PC-3 (cell line): ENCODE measurements around the gene ALDH5A1. TPM values are rescaled to one million over a fixed set of nuclear protein-coding genes. Genes with fewer than 3 reads are reported as not detected.
A peak's percentile ranks its signal among the peaks of the same experiment; 100 is the strongest.

Source experiments
- ATAC-seq: fragments of 200-7000 bp; cut with Tn5 transposase; 2 replicates; pipeline ENCODE4 v1.9.1; 2020; ENCODE audit warnings: mild to moderate bottlenecking, moderate library complexity
- BruUV-seq: library from RNA; stranded (reverse); fragments of 400-500 nt; replicated peaks from 2 replicates; lab custom pipeline; 2021; lab: Mats Ljungman, UMichigan
- CTCF ChIA-PET: fragments of 300-600 bp; sonication (Branson Sonifier 250); formaldehyde crosslinking; loops from one replicate; lab custom pipeline; 2022; ENCODE audit warnings: antibody characterized with exemption; lab: Charles Lee
- POLR2A ChIA-PET: fragments of 300-600 bp; sonication (Branson Sonifier 250); formaldehyde crosslinking; loops from one replicate; lab custom pipeline; 2022; ENCODE audit warnings: antibody characterized with exemption; ENCODE audit not compliant: unreplicated experiment; lab: Charles Lee
- DNase-seq: peaks from one replicate; pipeline ENCODE4 v3.0.0-alpha.2; 2015
- H2AFZ ChIP-seq: fragments of 300-600 bp; sonication (generic); 2 replicates; pipeline ENCODE4 v1.6.0; 2016; ENCODE audit warnings: antibody characterized with exemption, low read length
- H3F3A ChIP-seq: fragments of 300-600 bp; sonication (generic); one replicate; pipeline ENCODE4 v1.6.0; 2017; ENCODE audit warnings: antibody characterized with exemption, low read length, control low read depth, mild to moderate bottlenecking; ENCODE audit not compliant: unreplicated experiment
- H3K27ac ChIP-seq: fragments of 300-600 bp; sonication (generic); 2 replicates; pipeline ENCODE4 v1.5.1; 2016; ENCODE audit warnings: mild to moderate bottlenecking, low read length
- H3K27me3 ChIP-seq: fragments of 300-600 bp; sonication (generic); 2 replicates; pipeline ENCODE4 v1.6.1; 2016; ENCODE audit warnings: low read length, mixed read lengths
- H3K36me3 ChIP-seq: fragments of 300-600 bp; sonication (generic); 2 replicates; pipeline ENCODE4 v1.6.1; 2016; ENCODE audit warnings: low read depth, mixed run types, low read length, mixed read lengths
- H3K4me1 ChIP-seq: fragments of 300-600 bp; sonication (generic); 2 replicates; pipeline ENCODE4 v1.5.1; 2016; ENCODE audit warnings: low read length; ENCODE audit not compliant: insufficient read depth
- H3K4me2 ChIP-seq: fragments of 300-600 bp; sonication (generic); 2 replicates; pipeline ENCODE4 v1.6.0; 2016; ENCODE audit warnings: low read length
- H3K4me3 ChIP-seq: fragments of 300-600 bp; sonication (generic); 2 replicates; pipeline ENCODE4 v1.5.1; 2016; ENCODE audit warnings: mild to moderate bottlenecking, low read length, mixed read lengths
- H3K79me2 ChIP-seq: fragments of 300-600 bp; sonication (generic); 2 replicates; pipeline ENCODE4 v1.6.1; 2017; ENCODE audit warnings: low read length, mixed read lengths
- H3K9ac ChIP-seq: fragments of 300-600 bp; sonication (generic); 2 replicates; pipeline ENCODE4 v1.6.0; 2016; ENCODE audit warnings: mild to moderate bottlenecking, low read length
- H3K9me2 ChIP-seq: fragments of 300-600 bp; sonication (generic); replicated peaks from 2 replicates; pipeline ENCODE4 v1.6.1; 2016; ENCODE audit warnings: mixed run types, low read length, mixed read lengths
- H3K9me3 ChIP-seq: fragments of 300-600 bp; sonication (generic); 2 replicates; pipeline ENCODE4 v1.6.1; 2016; ENCODE audit warnings: low read length, mixed read lengths
- H4K20me1 ChIP-seq: fragments of 300-600 bp; sonication (generic); 2 replicates; pipeline ENCODE4 v1.6.1; 2016; ENCODE audit warnings: low read length, mixed read lengths
- EZH2 ChIP-seq: fragments of 300-600 bp; sonication (generic); IDR thresholded peaks from one replicate; pipeline ENCODE4 v1.6.1; 2017; ENCODE audit warnings: antibody characterized with exemption, mild to moderate bottlenecking, low read length; ENCODE audit not compliant: unreplicated experiment
- EZH2phosphoT487 ChIP-seq: fragments of 300-600 bp; sonication (generic); IDR thresholded peaks from 2 replicates; pipeline ENCODE4 v1.6.1; 2018; ENCODE audit warnings: mild to moderate bottlenecking, antibody characterized with exemption, low read length, borderline replicate concordance
- intact Hi-C: fragments of 100-400 bp; cut with micrococcal nuclease; formaldehyde crosslinking; loops from 2 replicates; pipeline ENCODE4 v1.9.0; 2023
- total RNA-seq: library from RNA; depleted of rRNA; stranded (reverse); fragments of >200 nt; gene quantifications from 2 replicates; pipeline ENCODE4 v1.2.3, GENCODE V29; 2014
- TF ChIP-seq, protein P1 (sequence below): fragments of 300-600 bp; sonication (generic); conservative IDR thresholded peaks from 2 replicates; pipeline ENCODE4 v1.5.1; 2017; ENCODE audit warnings: antibody characterized with exemption, low read depth, mild to moderate bottlenecking, low read length

Gene ALDH5A1
- total RNA-seq, 1 experiment from 2014 or later: 11.9 TPM

DNA sequence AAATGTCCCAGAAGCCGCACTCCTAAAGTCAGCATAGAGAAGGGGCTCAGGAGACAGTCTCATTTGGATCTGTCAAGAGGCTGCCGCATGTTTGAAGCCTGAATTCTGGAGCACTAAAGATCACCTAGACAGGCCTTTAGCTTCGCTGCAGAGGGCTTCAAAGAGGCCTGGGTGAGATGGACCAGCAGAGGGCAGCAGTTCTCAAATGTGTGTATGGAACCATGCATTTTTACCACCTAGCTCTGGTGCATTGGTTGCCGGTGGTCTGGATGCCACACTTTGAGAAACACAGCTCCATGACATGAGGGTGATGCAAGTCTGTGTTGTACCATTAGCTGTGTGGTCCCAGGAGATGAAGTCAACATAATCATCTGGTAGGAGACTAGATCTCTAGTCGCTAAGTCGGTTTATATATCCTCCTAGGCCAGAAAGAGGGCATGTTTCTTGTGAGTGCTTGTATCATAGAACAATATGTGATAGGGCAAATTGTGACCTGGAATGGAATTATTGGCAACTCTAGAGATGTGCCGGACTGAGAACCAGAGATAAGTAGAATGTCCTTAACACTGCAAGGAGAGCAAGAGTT, 86.4 kb downstream of the ALDH5A1 start:
- CTCF ChIA-PET: interaction anchor here (0.5 to 1.1 kb wide), 11 partner anchors 30 to 185 kb away, joined by 3 to 5 read pairs (median 3); partner anchors contain the start of genes ACOT13, KIAA0319 and TDP2
- POLR2A ChIA-PET: no interaction called here

DNA sequence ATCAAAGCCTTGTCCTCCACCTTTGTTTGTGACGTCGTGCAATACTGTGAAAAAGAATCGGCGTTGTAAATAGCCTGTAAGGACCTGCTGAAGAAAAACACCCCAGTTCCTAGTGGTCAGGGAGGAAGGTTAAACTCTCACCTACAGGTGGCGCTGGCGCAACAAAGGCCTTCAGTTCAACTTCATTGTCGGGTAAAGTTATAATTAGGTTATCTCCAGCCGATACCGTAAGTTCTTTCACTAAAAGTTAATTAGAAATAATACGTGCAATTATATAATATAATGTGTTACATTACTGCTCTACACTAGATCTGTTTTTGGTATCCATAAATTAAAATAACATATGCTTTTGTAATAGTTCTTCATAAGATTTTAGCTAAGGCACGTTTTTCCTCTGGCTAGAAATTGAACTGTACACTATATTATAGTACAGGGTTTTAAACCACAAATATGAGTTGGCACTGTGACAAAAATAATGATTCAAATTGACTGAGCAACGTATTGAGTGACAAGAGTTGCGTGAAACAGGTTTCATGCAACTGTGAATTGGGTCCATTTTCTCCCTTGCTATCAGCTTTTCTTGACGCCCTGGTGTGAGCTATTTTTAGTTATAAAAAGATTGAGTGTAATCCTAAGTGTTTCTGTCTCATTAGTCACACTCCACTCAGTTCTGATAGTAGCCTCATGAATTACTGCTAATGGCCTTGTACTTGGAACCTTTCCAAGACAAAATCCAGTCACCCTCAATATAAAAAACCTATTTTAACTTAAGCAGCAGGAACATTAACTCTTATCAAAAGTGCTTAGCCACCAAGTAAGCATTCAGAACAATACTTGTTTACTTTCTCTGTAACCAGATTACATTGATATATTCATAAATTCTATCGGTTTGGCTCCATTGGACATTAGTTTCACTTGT, 89.0 kb downstream of the ALDH5A1 start:
- H3K9me2 ChIP-seq: no peaks in the 10 kb centered on the region
- BruUV-seq: no TSS peak
- intact Hi-C loops: loop anchor here (1.0 to 10.0 kb wide), 5 partner anchors 61 to 149 kb away; partner anchors contain the start of gene ACOT13
- ChIA-PET CTCF (interaction anchor here (0.6 kb wide), 3 partner anchors 60 to 445 kb away, joined by 4 to 6 read pairs (median 4); no protein-coding TSS in a partner anchor), POLR2A (no interaction called here)
- no peaks in the 10 kb centered on the region for H3K36me3 ChIP-seq
- H3F3A ChIP-seq: no peaks in the 10 kb centered on the region
- no peak overlapping the region for H3K27ac ChIP-seq
- no peak overlapping the region for H3K9ac ChIP-seq
- DNase-seq (peak; percentile 85), ATAC-seq (peak; percentile 80)
- no peaks in the 10 kb centered on the region for H4K20me1 ChIP-seq
- TF ChIP-seq, protein P1, sequence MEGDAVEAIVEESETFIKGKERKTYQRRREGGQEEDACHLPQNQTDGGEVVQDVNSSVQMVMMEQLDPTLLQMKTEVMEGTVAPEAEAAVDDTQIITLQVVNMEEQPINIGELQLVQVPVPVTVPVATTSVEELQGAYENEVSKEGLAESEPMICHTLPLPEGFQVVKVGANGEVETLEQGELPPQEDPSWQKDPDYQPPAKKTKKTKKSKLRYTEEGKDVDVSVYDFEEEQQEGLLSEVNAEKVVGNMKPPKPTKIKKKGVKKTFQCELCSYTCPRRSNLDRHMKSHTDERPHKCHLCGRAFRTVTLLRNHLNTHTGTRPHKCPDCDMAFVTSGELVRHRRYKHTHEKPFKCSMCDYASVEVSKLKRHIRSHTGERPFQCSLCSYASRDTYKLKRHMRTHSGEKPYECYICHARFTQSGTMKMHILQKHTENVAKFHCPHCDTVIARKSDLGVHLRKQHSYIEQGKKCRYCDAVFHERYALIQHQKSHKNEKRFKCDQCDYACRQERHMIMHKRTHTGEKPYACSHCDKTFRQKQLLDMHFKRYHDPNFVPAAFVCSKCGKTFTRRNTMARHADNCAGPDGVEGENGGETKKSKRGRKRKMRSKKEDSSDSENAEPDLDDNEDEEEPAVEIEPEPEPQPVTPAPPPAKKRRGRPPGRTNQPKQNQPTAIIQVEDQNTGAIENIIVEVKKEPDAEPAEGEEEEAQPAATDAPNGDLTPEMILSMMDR: peak; percentile 94
- TF ChIP-seq EZH2: no peak
- peak overlapping the region; percentile 53 for H3K4me3 ChIP-seq
- H3K9me3 ChIP-seq: no peaks in the 10 kb centered on the region
- no peaks in the 10 kb centered on the region for H3K79me2 ChIP-seq
- H3K4me1 ChIP-seq: peaks cover 16% of the 10 kb centered on the region
- H2AFZ ChIP-seq: peak overlapping the region; percentile 79
- no peaks in the 10 kb centered on the region for H3K27me3 ChIP-seq
- H3K4me2 ChIP-seq: peak overlapping the region; percentile 79

More for the DNA sequence above, 86.4 kb downstream of the ALDH5A1 start:
- Histone ChIP-seq H2AFZ (no peak overlapping the region), H4K20me1 (no peaks in the 10 kb centered on the region), H3K4me3 (no peak overlapping the region), H3F3A (no peaks in the 10 kb centered on the region), H3K27ac (no peak overlapping the region), H3K36me3 (no peaks in the 10 kb centered on the region), H3K9ac (no peak overlapping the region), H3K9me2 (no peaks in the 10 kb centered on the region), H3K9me3 (no peaks in the 10 kb centered on the region), H3K4me1 (peaks cover 16% of the 10 kb centered on the region), H3K27me3 (no peaks in the 10 kb centered on the region), H3K79me2 (no peaks in the 10 kb centered on the region), H3K4me2 (no peak overlapping the region)
- ATAC-seq (peak; percentile 88), DNase-seq (peak; percentile 84)
- intact Hi-C loops: loop anchor here (1.0 to 10.0 kb wide), 3 partner anchors 59 to 185 kb away; no protein-coding TSS in a partner anchor
- BruUV-seq: no TSS peak
- no peak for TF ChIP-seq EZH2phosphoT487
- TF ChIP-seq, protein P1: peak; percentile 94
